GM18498 (cell line): ENCODE results near the gene ENG.
"Not testable (repeated sequence)": the region's sequence is repeated elsewhere in the genome, so short reads cannot be mapped to it uniquely, and the experiment has no call there.

Experiments
- ATAC-seq: cut with Tn5 transposase; IDR thresholded peaks from one replicate; pipeline ENCODE4 v1.9.1; 2021; ENCODE audit warnings: mild to moderate bottlenecking, moderate library complexity; ENCODE audit not compliant: unreplicated experiment

The ENG gene

GRCh38 chr9:127846443-127847177, 7.8 kb downstream of the ENG start:
- ATAC-seq, result no peak

DNA sequence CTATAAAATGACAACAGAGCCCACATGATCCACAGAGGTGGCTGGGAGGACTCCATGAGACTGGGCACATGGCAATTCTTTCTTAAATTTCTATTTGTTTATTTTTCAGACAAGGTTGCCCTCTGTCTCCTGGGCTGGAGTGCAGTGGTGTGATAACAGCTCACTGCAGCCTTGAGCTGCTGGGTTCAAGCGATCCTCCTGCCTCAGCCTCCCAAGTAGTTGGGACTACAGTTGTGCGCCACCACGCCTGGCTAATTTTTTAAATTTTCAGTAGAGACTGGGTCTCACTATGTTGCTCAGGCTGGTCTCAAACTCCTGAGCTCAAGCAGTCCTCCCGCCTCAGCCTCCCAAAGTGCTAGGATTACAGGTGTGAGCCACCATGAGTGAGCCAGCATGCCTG, 8.8 kb downstream of the ENG start:
- not testable (repeated sequence) for ATAC-seq

- no peak for ATAC-seq
Observed at GRCh38 chr9:127844821-127845359, 9.6 kb downstream of the ENG start.

DNA sequence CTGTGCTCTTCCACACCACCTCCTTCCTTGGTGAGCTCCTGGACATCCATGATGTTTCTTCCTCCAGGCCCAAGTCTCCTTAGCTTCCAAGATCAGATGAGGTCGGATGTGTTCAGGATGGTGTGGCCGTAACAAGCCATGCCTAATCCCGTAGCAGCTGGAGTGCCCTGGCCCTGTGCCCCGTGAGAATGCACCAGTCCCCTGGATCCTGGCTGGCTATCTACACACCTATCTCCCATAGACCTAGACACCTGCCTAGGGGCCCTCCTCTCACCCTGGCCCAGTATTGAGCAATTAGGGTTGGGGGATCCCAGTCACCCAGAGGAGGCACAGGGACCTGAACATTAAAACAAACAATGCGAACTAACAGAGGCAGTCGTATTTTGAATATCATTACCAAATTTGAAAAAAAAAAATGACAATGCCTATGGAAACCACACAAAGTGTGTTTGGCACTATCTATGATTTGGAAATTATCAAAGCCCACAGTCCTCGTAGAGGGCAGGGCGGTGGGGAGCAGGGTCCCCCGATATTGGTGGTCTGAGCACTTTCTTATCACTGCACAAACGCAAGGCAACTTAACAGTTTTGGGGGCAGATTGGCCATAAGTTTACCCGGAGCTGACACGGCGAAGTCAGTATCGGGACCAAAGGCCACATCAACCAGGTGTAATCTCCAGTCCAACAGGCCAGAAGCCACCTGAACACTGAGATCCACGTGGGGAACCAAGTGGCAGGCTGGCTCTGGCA, 13.2 kb downstream of the ENG start:
- ATAC-seq, result no peak

DNA sequence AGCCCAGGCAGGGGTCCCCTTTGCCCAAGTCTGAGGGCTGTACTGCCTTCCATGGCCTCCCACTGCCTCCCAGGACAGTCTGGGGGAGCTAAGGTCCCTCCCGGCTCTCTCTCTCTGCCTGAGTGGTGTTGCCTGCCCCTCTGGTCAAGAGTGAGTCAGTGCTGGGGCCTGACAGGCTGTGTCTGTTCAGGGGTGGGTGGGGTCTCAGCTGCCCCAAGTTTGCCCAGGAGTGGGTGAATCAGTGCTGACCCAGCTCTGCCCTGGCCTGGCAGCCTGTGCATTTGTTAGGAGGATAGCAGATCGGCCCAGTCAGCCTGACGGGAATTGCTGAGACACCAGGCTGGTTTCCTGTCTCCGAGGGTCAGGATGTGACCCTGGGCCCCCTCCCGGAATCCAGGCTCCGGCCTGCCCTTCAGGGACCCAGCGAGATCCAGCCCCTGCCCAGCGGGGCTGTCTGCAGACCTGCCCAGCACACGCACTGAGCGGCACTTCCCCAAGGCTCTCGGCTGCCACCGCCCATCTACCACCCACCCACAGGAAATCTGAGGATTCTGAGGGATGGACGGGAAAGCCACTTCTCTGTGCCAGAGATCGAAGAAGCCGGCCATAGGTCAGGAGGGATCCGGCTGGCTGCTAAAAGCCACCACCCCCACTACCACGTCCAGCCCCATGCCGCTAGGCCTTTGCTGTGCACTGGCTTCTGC, 15.9 kb downstream of the ENG start:
- no peak for ATAC-seq

DNA sequence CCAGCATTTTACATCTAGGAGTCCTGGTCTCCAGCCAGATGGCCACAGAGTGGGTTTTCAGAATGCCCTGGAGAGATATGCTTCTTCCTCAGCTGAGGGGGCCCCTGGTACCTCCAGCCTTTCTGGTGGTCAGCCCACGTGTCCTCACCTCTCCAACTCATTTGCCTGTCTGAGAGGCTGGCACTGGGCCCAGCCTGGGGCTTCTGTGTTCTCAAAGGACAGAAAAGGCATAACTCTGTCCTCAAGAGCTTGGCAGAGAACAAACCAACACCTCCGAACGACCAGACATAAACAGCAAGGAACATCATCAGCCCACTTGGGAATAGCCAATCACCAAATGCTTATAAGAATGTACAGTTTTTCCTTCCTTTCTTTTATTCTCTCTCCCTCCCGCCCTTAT, 17.1 kb downstream of the ENG start:
- no peak for ATAC-seq

DNA sequence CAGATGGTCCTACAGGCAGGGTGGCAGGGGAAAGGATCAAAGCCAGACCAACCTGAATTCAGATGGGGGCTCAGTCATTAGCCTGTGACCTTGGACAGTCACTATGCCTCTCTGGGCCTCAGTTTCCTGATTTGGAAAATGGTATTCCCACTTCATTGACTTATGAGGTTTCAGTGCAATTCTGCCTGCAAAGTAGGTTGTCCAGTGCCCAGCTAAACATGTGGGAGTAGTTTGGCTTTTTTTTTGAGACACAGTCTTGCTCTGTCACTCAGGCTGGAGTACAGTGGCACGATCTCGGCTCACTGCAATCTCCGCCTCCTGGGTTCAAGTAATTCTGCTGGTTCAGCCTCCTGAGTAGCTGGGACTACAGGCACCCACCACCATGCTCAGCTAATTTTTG, 17.9 kb downstream of the ENG start:
- not testable (repeated sequence) for ATAC-seq

- ATAC-seq, result no peak
Observed at GRCh38 chr9:127835991-127836516, 18.4 kb downstream of the ENG start.

DNA sequence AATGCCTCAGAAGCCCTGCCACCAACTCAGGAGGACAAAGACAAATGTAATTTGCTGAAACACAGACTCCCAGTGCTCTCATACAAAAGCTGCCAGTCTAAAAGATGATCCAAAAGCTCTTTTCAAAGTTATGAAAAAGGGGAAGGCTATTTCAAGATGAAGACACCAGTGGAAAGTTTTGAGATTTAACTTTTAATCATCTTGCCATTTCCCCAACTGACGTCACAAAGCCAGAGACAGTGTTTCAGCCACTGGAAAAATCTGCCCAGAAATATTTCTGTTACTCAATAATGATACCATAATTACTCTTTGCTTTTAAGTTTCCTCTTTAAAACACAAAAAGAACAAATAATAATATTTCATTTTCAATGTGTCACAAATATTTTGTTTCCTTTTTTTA, 20.9 kb downstream of the ENG start:
- no peak for ATAC-seq

- ATAC-seq, result no peak
Observed at GRCh38 chr9:127832248-127832647, 22.2 kb downstream of the ENG start.

- no peak for ATAC-seq
Observed at GRCh38 chr9:127829205-127829906, 25.1 kb downstream of the ENG start.

- no peak for ATAC-seq
Observed at GRCh38 chr9:127828262-127829031, 26.0 kb downstream of the ENG start.

DNA sequence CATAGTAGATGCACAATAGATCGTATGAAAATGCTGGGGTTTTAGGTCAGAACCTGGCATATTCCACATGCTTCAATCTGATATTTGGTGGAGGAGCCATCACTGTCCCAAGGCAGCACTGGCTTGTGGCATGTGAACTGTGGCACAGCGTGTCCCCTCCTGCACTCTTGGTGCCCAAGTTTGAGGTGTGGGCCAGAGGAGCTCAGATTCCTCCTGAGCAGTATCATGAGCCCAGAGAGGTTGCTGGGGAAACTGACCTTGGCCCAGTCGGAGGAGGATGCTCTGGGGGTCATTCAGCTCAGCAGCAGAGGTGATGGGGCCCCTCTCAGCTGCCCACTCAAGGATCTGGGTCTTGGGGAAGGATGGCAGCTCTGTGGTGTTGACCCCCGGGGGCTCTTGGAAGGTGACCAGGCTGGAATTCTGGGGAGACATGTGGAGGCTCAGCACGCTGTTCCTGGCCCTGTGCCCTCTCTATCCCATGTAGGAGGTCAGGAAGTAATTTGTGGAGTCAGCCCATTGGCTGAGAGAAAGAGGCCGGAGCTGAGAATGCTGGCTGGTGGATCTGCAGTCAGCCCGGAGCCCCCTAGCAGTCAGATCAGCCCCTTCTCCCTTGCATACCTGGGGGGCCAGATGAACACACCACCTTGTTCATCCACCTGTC, 28.1 kb downstream of the ENG start:
- ATAC-seq, result no peak

DNA sequence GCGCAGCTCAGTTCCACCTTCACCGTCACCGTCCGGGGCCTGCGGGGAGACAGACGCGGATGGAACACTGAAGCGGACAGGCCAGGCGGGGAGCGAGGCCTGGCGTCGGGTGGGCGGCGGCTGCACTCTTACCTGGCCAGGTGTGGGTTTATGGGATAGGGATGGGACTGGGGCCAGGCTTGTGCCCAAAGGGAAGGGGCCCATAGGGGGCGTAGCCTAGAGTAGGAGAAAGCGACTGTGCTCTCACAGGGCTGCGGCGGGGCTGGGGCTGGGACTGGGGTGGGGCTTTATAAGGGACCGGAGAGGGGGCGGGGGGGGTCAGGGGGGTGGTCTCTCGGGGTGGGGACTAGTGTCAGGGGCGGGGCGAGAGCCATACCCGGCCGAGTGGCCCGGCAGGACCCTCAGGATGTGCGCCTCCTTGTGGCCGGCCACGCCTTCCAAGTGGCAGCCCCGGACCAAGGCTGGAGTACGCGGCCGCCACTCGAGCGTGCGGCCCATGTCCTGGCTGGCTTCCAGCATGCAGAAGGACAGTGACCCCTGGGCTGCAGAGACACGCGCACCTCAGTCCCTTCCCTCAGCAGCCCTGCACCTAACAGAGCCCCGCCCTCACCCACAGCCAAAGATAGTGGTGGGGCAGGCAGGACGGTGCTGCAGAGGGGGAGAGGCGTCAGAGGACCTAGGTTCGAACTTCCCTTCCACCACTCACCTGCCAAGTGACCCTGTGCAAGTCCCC, 29.0 kb downstream of the ENG start:
- no peak for ATAC-seq

GRCh38 chr9:127822108-127822507, 32.4 kb downstream of the ENG start:
- no peak for ATAC-seq

- no peak for ATAC-seq
Observed at GRCh38 chr9:127818574-127818973, 35.9 kb downstream of the ENG start.

- no peak for ATAC-seq
Observed at GRCh38 chr9:127817881-127818434, 36.5 kb downstream of the ENG start.

GRCh38 chr9:127816728-127817127, 37.7 kb downstream of the ENG start:
- ATAC-seq, result no peak

GRCh38 chr9:127816362-127816725, 38.1 kb downstream of the ENG start:
- no peak for ATAC-seq
